WTC11 (cell line): Measurements from ENCODE around the gene MUSTN1.

ENCODE experiments used
- ARID4B ChIP-seq: sonication (generic); formaldehyde crosslinking; IDR thresholded peaks from 2 replicates; pipeline ENCODE4 v1.8.0; 2023; ENCODE audit warnings: missing genetic modification reagents, mild to moderate bottlenecking, borderline replicate concordance
- CREB1 ChIP-seq: sonication (generic); formaldehyde crosslinking; IDR thresholded peaks from 2 replicates; pipeline ENCODE4 v1.8.0; 2023; ENCODE audit warnings: mild to moderate bottlenecking, missing genetic modification reagents
- CTCF ChIP-seq: fragments of 200-600 bp; IDR thresholded peaks from 2 replicates; pipeline ENCODE4 v1.8.0; 2022; ENCODE audit warnings: antibody characterized with exemption
- E2F1 ChIP-seq: sonication (generic); formaldehyde crosslinking; IDR thresholded peaks from 2 replicates; pipeline ENCODE4 v1.8.0; 2022; ENCODE audit warnings: mild to moderate bottlenecking, missing genetic modification reagents
- IRF1 ChIP-seq: sonication (generic); formaldehyde crosslinking; IDR thresholded peaks from 2 replicates; pipeline ENCODE4 v1.8.0; 2023; ENCODE audit warnings: missing genetic modification reagents
- PRRX2 ChIP-seq: fragments of 250-450 bp; sonication (Bioruptor Pico); IDR thresholded peaks from 2 replicates; pipeline ENCODE4 v1.8.0; 2021; ENCODE audit warnings: mild to moderate bottlenecking
- TEAD4 ChIP-seq: sonication (generic); formaldehyde crosslinking; IDR thresholded peaks from 2 replicates; pipeline ENCODE4 v1.8.0; 2022; ENCODE audit warnings: mild to moderate bottlenecking, missing genetic modification reagents
- USF2 ChIP-seq: sonication (generic); formaldehyde crosslinking; IDR thresholded peaks from 2 replicates; pipeline ENCODE4 v1.8.1; 2023; ENCODE audit warnings: mild to moderate bottlenecking, missing genetic modification reagents, moderate library complexity
- ZBTB43 ChIP-seq: sonication (generic); formaldehyde crosslinking; IDR thresholded peaks from 2 replicates; pipeline ENCODE4 v1.8.1; 2023; ENCODE audit warnings: mild to moderate bottlenecking, missing genetic modification reagents
- ZNF138 ChIP-seq: sonication (generic); formaldehyde crosslinking; conservative IDR thresholded peaks from 2 replicates; pipeline ENCODE4 v1.8.1; 2022; ENCODE audit warnings: mild to moderate bottlenecking, moderate library complexity, missing genetic modification reagents

GRCh38 chr3:52816199-52816598 lies 18.6 kb downstream of the MUSTN1 start:
- TF ChIP-seq TEAD4, result no peak
- no peak for TF ChIP-seq CTCF
- no peak for TF ChIP-seq USF2 (CRISPR knock-in tag)
- TF ChIP-seq ZBTB43 (CRISPR knock-in tag), result no peak
- TF ChIP-seq E2F1 (CRISPR knock-in tag), result no peak
- no peak for TF ChIP-seq IRF1 (CRISPR knock-in tag)
- no peak for TF ChIP-seq PRRX2
- no peak for TF ChIP-seq CREB1 (CRISPR knock-in tag)
- TF ChIP-seq ZNF138 (CRISPR knock-in tag), result no peak
- no peak for TF ChIP-seq ARID4B (CRISPR knock-in tag)
